ENCODE data around the gene GRK4. TPM values are rescaled to one million over a fixed set of nuclear protein-coding genes. Genes with fewer than 3 reads are reported as not detected.

GRK4 gene
- polyA plus RNA-seq, 1 of the 3 experiments (the other 2 are of a cell fraction): 2.7 TPM

DNA sequence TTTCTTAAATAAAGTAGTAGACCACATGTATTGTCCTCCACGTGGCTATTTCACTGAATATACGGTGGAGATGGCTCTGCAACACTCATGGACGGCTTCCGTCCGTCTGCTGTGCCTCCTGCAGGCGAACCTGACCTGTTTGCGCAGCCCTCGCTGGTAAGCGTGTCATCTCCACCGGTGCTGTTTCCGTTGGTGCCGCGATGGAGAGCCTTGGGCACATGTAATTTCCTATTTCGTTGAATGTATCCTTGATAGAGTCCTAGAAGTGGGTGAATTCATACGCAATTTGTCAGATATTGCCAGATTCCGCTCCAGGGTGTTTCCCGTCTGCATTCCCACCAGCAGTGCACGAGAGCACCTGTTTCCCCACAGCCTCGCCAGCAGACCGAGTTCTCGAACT is 62.5 kb downstream of the GRK4 start:
- no peak for DNase-seq
- H3K27me3 ChIP-seq (ENCODE audit: insufficient read depth): no peaks in the 10 kb centered on the region
- H4K20me1 ChIP-seq (ENCODE audit: insufficient read depth): no peaks in the 10 kb centered on the region
- H3K4me1 ChIP-seq (ENCODE audit: control insufficient read depth in 1 of 2, insufficient read depth in 2 of 2, low read depth in 1 of 2, low read length in 1 of 2): peaks cover 0 to 4% of the 10 kb centered on the region in 2 experiments; a peak in 1 of 4 replicates
- ChIA-PET POLR2A (no interaction called here), CTCF (no interaction called here)
- no peaks in the 10 kb centered on the region for H3F3A ChIP-seq (replicated peaks; ENCODE audit: insufficient read depth)
- TF ChIP-seq RXRA (IDR thresholded peaks at IDR 0.05; ENCODE audit: borderline replicate concordance, low read depth) (no peak), EZH2phosphoT487 (IDR thresholded peaks at IDR 0.05; ENCODE audit: borderline replicate concordance, low read depth) (no peak), GABPA (IDR thresholded peaks at IDR 0.05; ENCODE audit: low read depth) (no peak), TAF1 (IDR thresholded peaks at IDR 0.05; ENCODE audit: borderline replicate concordance, low read depth, low read length) (no peak), MXI1 (IDR thresholded peaks at IDR 0.05; ENCODE audit: low read depth, low read length) (no peak), SMC3 (IDR thresholded peaks at IDR 0.05; ENCODE audit: low read depth, low read length) (no peak), CHD2 (IDR thresholded peaks at IDR 0.05; ENCODE audit: low read length, partially characterized antibody) (no peak), EP300 (IDR thresholded peaks at IDR 0.05; ENCODE audit: borderline replicate concordance in 1 of 2, low read depth in 1 of 2, low read length in 1 of 2) (no peak), TCF12 (IDR thresholded peaks at IDR 0.05) (no peak)
- TF ChIP-seq, protein P1, sequence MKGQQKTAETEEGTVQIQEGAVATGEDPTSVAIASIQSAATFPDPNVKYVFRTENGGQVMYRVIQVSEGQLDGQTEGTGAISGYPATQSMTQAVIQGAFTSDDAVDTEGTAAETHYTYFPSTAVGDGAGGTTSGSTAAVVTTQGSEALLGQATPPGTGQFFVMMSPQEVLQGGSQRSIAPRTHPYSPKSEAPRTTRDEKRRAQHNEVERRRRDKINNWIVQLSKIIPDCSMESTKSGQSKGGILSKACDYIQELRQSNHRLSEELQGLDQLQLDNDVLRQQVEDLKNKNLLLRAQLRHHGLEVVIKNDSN (IDR thresholded peaks at IDR 0.05; ENCODE audit: borderline replicate concordance, low read depth): no peak
- TF ChIP-seq, protein P2, sequence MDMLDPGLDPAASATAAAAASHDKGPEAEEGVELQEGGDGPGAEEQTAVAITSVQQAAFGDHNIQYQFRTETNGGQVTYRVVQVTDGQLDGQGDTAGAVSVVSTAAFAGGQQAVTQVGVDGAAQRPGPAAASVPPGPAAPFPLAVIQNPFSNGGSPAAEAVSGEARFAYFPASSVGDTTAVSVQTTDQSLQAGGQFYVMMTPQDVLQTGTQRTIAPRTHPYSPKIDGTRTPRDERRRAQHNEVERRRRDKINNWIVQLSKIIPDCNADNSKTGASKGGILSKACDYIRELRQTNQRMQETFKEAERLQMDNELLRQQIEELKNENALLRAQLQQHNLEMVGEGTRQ (IDR thresholded peaks at IDR 0.05; ENCODE audit: borderline replicate concordance, low read depth, low read length): no peak
- TF ChIP-seq, protein P3, sequence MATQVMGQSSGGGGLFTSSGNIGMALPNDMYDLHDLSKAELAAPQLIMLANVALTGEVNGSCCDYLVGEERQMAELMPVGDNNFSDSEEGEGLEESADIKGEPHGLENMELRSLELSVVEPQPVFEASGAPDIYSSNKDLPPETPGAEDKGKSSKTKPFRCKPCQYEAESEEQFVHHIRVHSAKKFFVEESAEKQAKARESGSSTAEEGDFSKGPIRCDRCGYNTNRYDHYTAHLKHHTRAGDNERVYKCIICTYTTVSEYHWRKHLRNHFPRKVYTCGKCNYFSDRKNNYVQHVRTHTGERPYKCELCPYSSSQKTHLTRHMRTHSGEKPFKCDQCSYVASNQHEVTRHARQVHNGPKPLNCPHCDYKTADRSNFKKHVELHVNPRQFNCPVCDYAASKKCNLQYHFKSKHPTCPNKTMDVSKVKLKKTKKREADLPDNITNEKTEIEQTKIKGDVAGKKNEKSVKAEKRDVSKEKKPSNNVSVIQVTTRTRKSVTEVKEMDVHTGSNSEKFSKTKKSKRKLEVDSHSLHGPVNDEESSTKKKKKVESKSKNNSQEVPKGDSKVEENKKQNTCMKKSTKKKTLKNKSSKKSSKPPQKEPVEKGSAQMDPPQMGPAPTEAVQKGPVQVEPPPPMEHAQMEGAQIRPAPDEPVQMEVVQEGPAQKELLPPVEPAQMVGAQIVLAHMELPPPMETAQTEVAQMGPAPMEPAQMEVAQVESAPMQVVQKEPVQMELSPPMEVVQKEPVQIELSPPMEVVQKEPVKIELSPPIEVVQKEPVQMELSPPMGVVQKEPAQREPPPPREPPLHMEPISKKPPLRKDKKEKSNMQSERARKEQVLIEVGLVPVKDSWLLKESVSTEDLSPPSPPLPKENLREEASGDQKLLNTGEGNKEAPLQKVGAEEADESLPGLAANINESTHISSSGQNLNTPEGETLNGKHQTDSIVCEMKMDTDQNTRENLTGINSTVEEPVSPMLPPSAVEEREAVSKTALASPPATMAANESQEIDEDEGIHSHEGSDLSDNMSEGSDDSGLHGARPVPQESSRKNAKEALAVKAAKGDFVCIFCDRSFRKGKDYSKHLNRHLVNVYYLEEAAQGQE (IDR thresholded peaks at IDR 0.05; ENCODE audit: low read depth, low read length): no peak
- TF ChIP-seq, protein P4, sequence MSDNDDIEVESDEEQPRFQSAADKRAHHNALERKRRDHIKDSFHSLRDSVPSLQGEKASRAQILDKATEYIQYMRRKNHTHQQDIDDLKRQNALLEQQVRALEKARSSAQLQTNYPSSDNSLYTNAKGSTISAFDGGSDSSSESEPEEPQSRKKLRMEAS (IDR thresholded peaks at IDR 0.05; ENCODE audit: low read depth): no peak
- TF ChIP-seq, protein P5, sequence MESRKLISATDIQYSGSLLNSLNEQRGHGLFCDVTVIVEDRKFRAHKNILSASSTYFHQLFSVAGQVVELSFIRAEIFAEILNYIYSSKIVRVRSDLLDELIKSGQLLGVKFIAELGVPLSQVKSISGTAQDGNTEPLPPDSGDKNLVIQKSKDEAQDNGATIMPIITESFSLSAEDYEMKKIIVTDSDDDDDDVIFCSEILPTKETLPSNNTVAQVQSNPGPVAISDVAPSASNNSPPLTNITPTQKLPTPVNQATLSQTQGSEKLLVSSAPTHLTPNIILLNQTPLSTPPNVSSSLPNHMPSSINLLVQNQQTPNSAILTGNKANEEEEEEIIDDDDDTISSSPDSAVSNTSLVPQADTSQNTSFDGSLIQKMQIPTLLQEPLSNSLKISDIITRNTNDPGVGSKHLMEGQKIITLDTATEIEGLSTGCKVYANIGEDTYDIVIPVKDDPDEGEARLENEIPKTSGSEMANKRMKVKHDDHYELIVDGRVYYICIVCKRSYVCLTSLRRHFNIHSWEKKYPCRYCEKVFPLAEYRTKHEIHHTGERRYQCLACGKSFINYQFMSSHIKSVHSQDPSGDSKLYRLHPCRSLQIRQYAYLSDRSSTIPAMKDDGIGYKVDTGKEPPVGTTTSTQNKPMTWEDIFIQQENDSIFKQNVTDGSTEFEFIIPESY (IDR thresholded peaks at IDR 0.05; ENCODE audit: borderline replicate concordance, low read depth): no peak
- TF ChIP-seq, protein P6, sequence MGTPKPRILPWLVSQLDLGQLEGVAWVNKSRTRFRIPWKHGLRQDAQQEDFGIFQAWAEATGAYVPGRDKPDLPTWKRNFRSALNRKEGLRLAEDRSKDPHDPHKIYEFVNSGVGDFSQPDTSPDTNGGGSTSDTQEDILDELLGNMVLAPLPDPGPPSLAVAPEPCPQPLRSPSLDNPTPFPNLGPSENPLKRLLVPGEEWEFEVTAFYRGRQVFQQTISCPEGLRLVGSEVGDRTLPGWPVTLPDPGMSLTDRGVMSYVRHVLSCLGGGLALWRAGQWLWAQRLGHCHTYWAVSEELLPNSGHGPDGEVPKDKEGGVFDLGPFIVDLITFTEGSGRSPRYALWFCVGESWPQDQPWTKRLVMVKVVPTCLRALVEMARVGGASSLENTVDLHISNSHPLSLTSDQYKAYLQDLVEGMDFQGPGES (IDR thresholded peaks at IDR 0.05; ENCODE audit: low read depth, low read length): no peak
- WGBS (ENCODE audit: low lambda C conversion rate): 85% methylated on average over 21 of the region's 21 CpGs
- H3K4me3 ChIP-seq (ENCODE audit: low read depth in 2 of 2, low read length in 1 of 2): no peak overlapping the region
- H3K9me3 ChIP-seq: no peaks in the 10 kb centered on the region
- H3K79me2 ChIP-seq (ENCODE audit: insufficient read depth): no peaks in the 10 kb centered on the region
- H3K4me2 ChIP-seq: no peak overlapping the region
- H3K9me2 ChIP-seq: no peaks in the 10 kb centered on the region
- H3K9ac ChIP-seq: no peak overlapping the region
- no peak overlapping the region for H3K27ac ChIP-seq (ENCODE audit: low read depth in 2 of 2, low read length in 1 of 2)
- no peaks in the 10 kb centered on the region for H3K36me3 ChIP-seq (replicated peaks in 1 of 2; ENCODE audit: control insufficient read depth in 1 of 2, insufficient read depth in 2 of 2, low read length in 1 of 2)
- no peak overlapping the region for H2AFZ ChIP-seq (ENCODE audit: low read depth)
